Fibroblast of pulmonary artery (primary cell): ENCODE results near the gene TSPAN31.
A peak's percentile ranks its signal among the peaks of the same experiment; 100 is the strongest.

Source experiments
- DNase-seq: peaks from one replicate; pipeline ENCODE4 v3.0.0-alpha.2; 2010; ENCODE audit warnings: low read depth
- H3K4me3 ChIP-seq: replicated peaks from 2 replicates; pipeline ENCODE4 v1.5.1; 2011; ENCODE audit warnings: low read depth, mild to moderate bottlenecking, control low read depth, low read length, moderate library complexity
- CTCF ChIP-seq: IDR thresholded peaks from 2 replicates; pipeline ENCODE4 v1.5.1; 2011; ENCODE audit warnings: mild to moderate bottlenecking, control low read depth, low read length, inconsistent platforms; ENCODE audit errors: missing control alignments

Gene TSPAN31

GRCh38 chr12:57760347-57760982, 15.6 kb downstream of the TSPAN31 start:
- no peak for DNase-seq
- no peak overlapping the region for H3K4me3 ChIP-seq
- no peak for TF ChIP-seq CTCF

GRCh38 chr12:57761391-57761998, 16.7 kb downstream of the TSPAN31 start:
- TF ChIP-seq CTCF = no peak
- DNase-seq = no peak
- no peak overlapping the region for H3K4me3 ChIP-seq

GRCh38 chr12:57762463-57762862, 17.6 kb downstream of the TSPAN31 start:
- no peak overlapping the region for H3K4me3 ChIP-seq
- DNase-seq = no peak
- no peak for TF ChIP-seq CTCF

- H3K4me3 ChIP-seq = no peak overlapping the region
- no peak for TF ChIP-seq CTCF
- DNase-seq = no peak
These were observed 19.2 kb downstream of the TSPAN31 start for GRCh38 chr12:57763881-57764661.

- H3K4me3 ChIP-seq = peak overlapping the region; percentile 29
These were observed 19.8 kb downstream of the TSPAN31 start for GRCh38 chr12:57764662-57765002.

GRCh38 chr12:57765003-57765697, 20.3 kb downstream of the TSPAN31 start:
- peak; percentile 30 for DNase-seq
- peak overlapping the region; percentile 29 for H3K4me3 ChIP-seq
- peak; percentile 31 for TF ChIP-seq CTCF

More at GRCh38 chr12:57764662-57765002, 19.8 kb downstream of the TSPAN31 start:
- no peak for TF ChIP-seq CTCF
- DNase-seq = no peak
